PFSK-1 (cell line): Measurements from ENCODE around the gene USP11.

Source experiments
- FOXP2 ChIP-seq: optimal IDR thresholded peaks from 2 replicates; pipeline ENCODE3; 2011; ENCODE audit warnings: borderline replicate concordance, control low read depth, inconsistent platforms; ENCODE audit not compliant: insufficient read depth; ENCODE audit errors: extremely low read length, extremely low read depth
- POLR2AphosphoS5 ChIP-seq: IDR thresholded peaks from 2 replicates; pipeline ENCODE4 v1.6.1; 2012; ENCODE audit warnings: low read depth, mild to moderate bottlenecking, control low read depth, low read length, moderate library complexity
- SIN3A ChIP-seq: IDR thresholded peaks from 2 replicates; pipeline ENCODE4 v1.6.1; 2012; ENCODE audit warnings: mild to moderate bottlenecking, low read length, moderate library complexity, borderline replicate concordance; ENCODE audit not compliant: insufficient read depth
- TAF1 ChIP-seq: IDR thresholded peaks from 2 replicates; pipeline ENCODE4 v1.6.1; 2012; ENCODE audit warnings: low read length, control low read depth, borderline replicate concordance; ENCODE audit not compliant: insufficient read depth
- TF ChIP-seq, protein P1 (sequence below), 2 experiments: IDR thresholded peaks; 2 replicates each; pipeline versions ENCODE4 v1.6.1 to v1.8.0; 2011 to 2012; ENCODE audit warnings: low read depth in 2 of 2, low read length in 2 of 2, control low read depth in 1 of 2, inconsistent platforms in 1 of 2, mild to moderate bottlenecking in 1 of 2, moderate library complexity in 1 of 2; ENCODE audit not compliant: insufficient read depth in 1 of 2

Gene USP11

DNA sequence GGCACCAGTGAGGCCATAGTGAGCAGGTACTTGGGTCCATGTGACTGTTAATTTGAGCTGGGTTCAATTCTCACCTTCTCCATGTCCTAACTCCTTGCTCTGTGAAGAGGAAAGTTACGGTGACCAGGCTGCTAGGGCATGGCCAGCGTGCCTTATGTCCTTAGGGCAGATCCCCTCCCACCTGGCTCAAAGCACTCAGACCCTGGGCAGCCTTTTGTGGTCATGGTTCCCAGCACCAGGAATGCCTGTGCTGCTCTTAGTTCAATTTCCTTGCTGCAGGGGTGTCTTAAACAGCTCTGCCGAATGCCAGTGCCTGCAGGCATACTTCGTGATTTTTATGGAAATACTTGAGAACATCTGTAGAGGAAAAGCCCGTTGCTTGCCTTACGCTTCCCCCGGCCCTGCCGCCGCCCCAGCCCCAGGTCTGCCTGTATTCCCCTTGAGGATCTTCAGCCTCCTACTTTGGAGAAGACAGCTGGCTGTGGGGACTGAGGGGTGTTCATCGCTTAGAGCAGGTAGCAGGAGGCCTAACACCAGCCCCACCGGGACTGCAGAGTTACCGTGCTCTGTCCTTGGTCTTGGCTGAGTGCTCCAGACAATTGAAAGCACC is 17.4 kb upstream of the USP11 start:
- TF ChIP-seq TAF1 (no peak), FOXP2 (no peak), POLR2AphosphoS5 (no peak), SIN3A (no peak)
- TF ChIP-seq, protein P1, sequence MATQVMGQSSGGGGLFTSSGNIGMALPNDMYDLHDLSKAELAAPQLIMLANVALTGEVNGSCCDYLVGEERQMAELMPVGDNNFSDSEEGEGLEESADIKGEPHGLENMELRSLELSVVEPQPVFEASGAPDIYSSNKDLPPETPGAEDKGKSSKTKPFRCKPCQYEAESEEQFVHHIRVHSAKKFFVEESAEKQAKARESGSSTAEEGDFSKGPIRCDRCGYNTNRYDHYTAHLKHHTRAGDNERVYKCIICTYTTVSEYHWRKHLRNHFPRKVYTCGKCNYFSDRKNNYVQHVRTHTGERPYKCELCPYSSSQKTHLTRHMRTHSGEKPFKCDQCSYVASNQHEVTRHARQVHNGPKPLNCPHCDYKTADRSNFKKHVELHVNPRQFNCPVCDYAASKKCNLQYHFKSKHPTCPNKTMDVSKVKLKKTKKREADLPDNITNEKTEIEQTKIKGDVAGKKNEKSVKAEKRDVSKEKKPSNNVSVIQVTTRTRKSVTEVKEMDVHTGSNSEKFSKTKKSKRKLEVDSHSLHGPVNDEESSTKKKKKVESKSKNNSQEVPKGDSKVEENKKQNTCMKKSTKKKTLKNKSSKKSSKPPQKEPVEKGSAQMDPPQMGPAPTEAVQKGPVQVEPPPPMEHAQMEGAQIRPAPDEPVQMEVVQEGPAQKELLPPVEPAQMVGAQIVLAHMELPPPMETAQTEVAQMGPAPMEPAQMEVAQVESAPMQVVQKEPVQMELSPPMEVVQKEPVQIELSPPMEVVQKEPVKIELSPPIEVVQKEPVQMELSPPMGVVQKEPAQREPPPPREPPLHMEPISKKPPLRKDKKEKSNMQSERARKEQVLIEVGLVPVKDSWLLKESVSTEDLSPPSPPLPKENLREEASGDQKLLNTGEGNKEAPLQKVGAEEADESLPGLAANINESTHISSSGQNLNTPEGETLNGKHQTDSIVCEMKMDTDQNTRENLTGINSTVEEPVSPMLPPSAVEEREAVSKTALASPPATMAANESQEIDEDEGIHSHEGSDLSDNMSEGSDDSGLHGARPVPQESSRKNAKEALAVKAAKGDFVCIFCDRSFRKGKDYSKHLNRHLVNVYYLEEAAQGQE (IDR thresholded peaks at IDR 0.05; ENCODE audit: insufficient read depth in 1 of 2, low read depth in 2 of 2, low read length in 2 of 2) = no peak

DNA sequence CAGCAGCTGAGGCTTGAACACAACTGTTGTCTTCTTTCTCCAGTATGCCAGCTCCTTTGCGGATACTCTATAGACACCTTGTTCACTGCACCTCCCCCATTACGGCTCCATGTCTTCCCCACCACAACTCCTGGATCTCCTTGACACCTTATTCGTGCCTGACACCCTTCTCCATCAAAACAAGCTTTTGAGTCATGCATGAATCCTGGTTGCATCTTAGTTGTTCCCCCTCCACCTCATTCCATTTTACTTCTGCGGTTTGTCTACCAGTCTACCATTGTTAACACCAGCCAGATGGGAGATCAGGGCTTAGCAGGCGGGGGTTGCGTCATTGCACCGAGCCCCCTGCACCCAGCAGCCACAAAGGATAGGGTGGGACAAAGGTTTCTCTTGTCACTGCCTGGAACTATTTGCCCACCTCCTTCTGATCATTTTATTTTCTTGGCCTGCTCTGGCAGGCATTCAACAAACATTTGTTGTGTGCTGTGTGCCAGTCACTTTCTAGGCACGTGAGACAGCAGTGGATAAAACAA is 16.4 kb upstream of the USP11 start:
- no peak for TF ChIP-seq FOXP2
- TF ChIP-seq, protein P1 (IDR thresholded peaks at IDR 0.05; ENCODE audit: insufficient read depth in 1 of 2, low read depth in 2 of 2, low read length in 2 of 2) = no peak
- no peak for TF ChIP-seq TAF1
- no peak for TF ChIP-seq SIN3A
- TF ChIP-seq POLR2AphosphoS5 = no peak

DNA sequence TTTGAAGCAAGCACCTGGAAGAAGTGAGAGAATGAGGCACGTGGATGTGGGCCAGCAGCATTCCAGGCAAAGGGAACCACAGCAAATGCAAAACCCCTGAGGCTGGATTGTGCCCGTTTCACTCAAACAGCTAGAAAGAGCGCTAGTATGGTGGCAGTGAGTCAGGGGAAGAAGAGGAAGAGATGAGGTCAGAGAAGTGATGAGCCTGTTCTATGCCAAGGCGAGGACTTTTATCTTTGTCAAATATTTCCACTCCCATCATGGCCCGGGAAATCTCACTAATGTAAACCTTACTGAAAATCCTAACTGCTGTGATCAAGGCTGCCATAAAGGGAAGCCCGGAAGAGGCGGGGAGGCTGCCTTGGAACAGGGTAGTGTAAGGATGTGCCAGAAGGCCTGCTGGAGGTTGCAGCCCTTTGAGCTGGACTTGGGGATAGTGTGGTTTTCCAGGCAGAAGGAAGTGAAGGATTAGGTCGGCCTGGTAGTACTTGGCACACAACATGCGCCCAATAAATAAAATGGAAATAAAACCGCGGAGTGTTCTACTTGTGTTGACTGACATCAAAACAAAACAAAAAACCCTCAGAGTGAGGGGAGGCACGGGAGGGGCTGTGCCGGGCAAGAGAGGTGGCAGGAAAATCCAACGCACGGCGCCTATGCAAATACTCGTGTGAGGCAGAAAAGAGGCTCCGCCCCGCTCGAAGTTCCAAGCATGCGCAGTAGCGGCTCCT is 15.5 kb upstream of the USP11 start:
- no peak for TF ChIP-seq TAF1
- TF ChIP-seq, protein P1 (IDR thresholded peaks at IDR 0.05; ENCODE audit: insufficient read depth in 1 of 2, low read depth in 2 of 2, low read length in 2 of 2) = no peak
- no peak for TF ChIP-seq FOXP2
- TF ChIP-seq POLR2AphosphoS5 = no peak; the same call in 1 of the 2 replicates
- TF ChIP-seq SIN3A = no peak

DNA sequence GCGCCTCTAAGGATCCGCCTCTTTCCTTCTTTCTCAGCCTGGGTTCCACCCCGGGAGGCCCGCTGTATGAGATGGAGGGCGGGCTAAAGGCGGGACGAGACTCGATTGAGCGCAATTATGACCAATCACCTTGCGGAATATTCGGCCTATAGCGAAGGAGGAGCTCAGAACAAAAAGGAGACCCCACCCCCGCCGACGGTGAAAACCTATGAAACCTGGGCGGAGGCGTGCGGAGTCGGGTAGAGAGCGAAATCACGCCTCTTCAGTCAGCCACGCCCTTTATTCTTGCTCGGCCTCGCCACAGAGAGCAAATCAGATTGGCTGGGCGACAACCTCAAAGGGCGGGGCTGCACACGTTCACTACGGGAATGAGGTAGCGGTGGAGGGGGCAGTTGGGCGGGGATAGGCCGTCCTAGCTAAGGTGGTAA is 14.9 kb upstream of the USP11 start:
- no peak for TF ChIP-seq SIN3A
- no peak for TF ChIP-seq POLR2AphosphoS5
- TF ChIP-seq FOXP2 = no peak
- TF ChIP-seq, protein P1 (IDR thresholded peaks at IDR 0.05; ENCODE audit: insufficient read depth in 1 of 2, low read depth in 2 of 2, low read length in 2 of 2) = no peak

DNA sequence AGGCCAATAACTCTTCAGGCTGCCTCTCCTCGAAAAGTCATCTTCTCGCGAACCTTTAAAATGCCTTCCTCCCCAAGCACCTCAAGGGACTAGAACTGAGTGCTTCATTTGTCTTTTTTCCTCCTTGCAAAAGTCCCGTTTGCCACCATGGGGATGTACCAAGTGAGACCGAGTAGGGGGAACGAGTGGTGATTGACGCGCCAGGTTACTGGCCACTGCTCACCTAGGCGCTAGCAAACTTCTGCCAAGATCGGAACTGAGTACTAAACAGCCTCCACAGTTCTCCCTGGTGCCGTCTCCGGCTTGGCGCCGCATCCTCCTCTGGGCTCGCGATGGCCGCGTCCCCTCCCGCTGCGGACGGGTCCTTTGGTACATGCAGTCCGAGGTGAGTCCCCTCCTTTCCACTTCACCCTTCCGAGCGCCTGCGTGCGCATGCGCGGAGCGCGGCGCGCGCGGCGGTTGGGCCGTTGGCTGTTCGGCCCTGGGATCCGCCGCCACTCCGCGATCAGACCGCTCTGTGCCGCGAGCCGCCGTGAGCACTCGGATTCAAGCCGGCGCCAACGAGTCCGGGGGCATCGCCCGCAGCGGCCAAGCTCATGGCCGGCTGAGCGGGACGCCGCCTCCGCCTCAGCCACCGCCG is 14.4 kb upstream of the USP11 start, which contains the start of gene CDK16:
CDK16 (plus strand) TSS at position 402 of the 640 bp plus-strand sequence. CDS start 4,877 bp downstream, outside the sequence.
- TF ChIP-seq TAF1 (peak; percentile 57; the same call in 1 of the 2 replicates), SIN3A (no peak), FOXP2 (no peak), POLR2AphosphoS5 (peak; percentile 81)
